ENCODE data around the gene PID1.

The PID1 gene

GRCh38 chr2:229141424-229142025 is 129.6 kb downstream of the PID1 start:
- H3K27ac ChIP-seq, result no peak overlapping the region
- no peak for TF ChIP-seq CTCF (conservative IDR thresholded peaks at IDR 0.05)

- no peak for TF ChIP-seq CTCF (conservative IDR thresholded peaks at IDR 0.05)
Measured at GRCh38 chr2:229137639-229138038, 133.4 kb downstream of the PID1 start.

GRCh38 chr2:229137066-229137465 is 134.0 kb downstream of the PID1 start:
- TF ChIP-seq CTCF (conservative IDR thresholded peaks at IDR 0.05), result no peak

More at GRCh38 chr2:229137639-229138038, 133.4 kb downstream of the PID1 start:
- H3K27ac ChIP-seq, result no peak overlapping the region

GRCh38 chr2:229133155-229133772 is 137.8 kb downstream of the PID1 start:
- TF ChIP-seq CTCF (conservative IDR thresholded peaks at IDR 0.05), result peak; percentile 88
- H3K27ac ChIP-seq, result no peak overlapping the region

More at GRCh38 chr2:229137066-229137465, 134.0 kb downstream of the PID1 start:
- H3K27ac ChIP-seq, result no peak overlapping the region

- no peak for TF ChIP-seq CTCF (conservative IDR thresholded peaks at IDR 0.05)
- no peak overlapping the region for H3K27ac ChIP-seq
Measured at GRCh38 chr2:229132236-229132635, 138.9 kb downstream of the PID1 start.

GRCh38 chr2:229130522-229130921 is 140.6 kb downstream of the PID1 start:
- H3K27ac ChIP-seq, result no peak overlapping the region
- no peak for TF ChIP-seq CTCF (conservative IDR thresholded peaks at IDR 0.05)

GRCh38 chr2:229129738-229130371 is 141.2 kb downstream of the PID1 start:
- no peak for TF ChIP-seq CTCF (conservative IDR thresholded peaks at IDR 0.05)
- no peak overlapping the region for H3K27ac ChIP-seq
